ENCODE measurements around the gene FNBP1. TPM values are rescaled to one million over a fixed set of nuclear protein-coding genes. Genes with fewer than 3 reads are reported as not detected.

Gene FNBP1
- total and polyA plus RNA-seq, 2 donors (not counting 1 experiment from before 2014, with no cell fraction given) = 20.8 to 44.3 TPM

DNA sequence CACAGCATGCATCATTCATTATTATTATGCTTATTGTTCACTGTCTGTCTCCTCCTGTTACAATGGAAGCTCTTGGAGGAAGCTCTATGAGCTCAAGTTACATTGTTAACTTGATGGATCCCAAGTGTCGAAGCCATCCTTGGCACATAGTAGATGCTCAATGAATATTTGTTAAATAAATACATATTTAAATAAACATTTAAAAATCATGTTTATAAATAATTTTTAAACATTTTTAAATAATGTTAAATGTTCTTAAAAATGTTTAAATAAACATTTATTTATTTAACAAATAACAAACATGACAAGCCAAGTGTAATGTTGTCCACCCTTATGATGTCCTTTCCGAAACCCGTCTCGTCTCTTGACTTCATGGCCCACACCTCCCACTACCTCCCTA, 138.3 kb downstream of the FNBP1 start:
- Histone ChIP-seq H3K9me3 (ENCODE audit: control insufficient read depth, insufficient read depth, low read depth, low read length) (no peaks in the 10 kb centered on the region), H4K20me1 (ENCODE audit: control insufficient read depth, extremely low read depth, insufficient read depth, low read length) (no peaks in the 10 kb centered on the region), H3K4me1 (ENCODE audit: control insufficient read depth, extremely low read depth, insufficient read depth, low read length) (peaks cover 3% of the 10 kb centered on the region), H3K27ac (ENCODE audit: insufficient read depth, low read length) (no peak overlapping the region), H3K4me2 (ENCODE audit: extremely low read depth, insufficient read depth, low read length) (no peak overlapping the region), H3K27me3 (ENCODE audit: control insufficient read depth, insufficient read depth, low read length) (no peaks in the 10 kb centered on the region), H2AFZ (ENCODE audit: low read length) (no peak overlapping the region), H3K4me3 (replicated peaks in 1 of 4; ENCODE audit: control extremely low read depth in 1 of 4, insufficient read depth in 1 of 4, low read depth in 3 of 4, low read length in 4 of 4) (no peak overlapping the region), H3K79me2 (ENCODE audit: control insufficient read depth, insufficient read depth, low read length) (no peaks in the 10 kb centered on the region), H3K9ac (ENCODE audit: insufficient read depth, low read length) (no peak overlapping the region), H3K36me3 (ENCODE audit: control insufficient read depth, insufficient read depth, low read length) (peaks cover 5% of the 10 kb centered on the region)
- TF ChIP-seq, protein P1, sequence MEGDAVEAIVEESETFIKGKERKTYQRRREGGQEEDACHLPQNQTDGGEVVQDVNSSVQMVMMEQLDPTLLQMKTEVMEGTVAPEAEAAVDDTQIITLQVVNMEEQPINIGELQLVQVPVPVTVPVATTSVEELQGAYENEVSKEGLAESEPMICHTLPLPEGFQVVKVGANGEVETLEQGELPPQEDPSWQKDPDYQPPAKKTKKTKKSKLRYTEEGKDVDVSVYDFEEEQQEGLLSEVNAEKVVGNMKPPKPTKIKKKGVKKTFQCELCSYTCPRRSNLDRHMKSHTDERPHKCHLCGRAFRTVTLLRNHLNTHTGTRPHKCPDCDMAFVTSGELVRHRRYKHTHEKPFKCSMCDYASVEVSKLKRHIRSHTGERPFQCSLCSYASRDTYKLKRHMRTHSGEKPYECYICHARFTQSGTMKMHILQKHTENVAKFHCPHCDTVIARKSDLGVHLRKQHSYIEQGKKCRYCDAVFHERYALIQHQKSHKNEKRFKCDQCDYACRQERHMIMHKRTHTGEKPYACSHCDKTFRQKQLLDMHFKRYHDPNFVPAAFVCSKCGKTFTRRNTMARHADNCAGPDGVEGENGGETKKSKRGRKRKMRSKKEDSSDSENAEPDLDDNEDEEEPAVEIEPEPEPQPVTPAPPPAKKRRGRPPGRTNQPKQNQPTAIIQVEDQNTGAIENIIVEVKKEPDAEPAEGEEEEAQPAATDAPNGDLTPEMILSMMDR (conservative IDR thresholded peaks at IDR 0.05 in 1 of 2, IDR thresholded peaks at IDR 0.05 in 1 of 2; ENCODE audit: low read depth in 1 of 2, low read length in 2 of 2) = no peak
- no peak for TF ChIP-seq EZH2 (IDR thresholded peaks at IDR 0.05; ENCODE audit: low read length, missing control alignments)
- no peak for DNase-seq (ENCODE audit: low read depth in 2 of 2)

DNA sequence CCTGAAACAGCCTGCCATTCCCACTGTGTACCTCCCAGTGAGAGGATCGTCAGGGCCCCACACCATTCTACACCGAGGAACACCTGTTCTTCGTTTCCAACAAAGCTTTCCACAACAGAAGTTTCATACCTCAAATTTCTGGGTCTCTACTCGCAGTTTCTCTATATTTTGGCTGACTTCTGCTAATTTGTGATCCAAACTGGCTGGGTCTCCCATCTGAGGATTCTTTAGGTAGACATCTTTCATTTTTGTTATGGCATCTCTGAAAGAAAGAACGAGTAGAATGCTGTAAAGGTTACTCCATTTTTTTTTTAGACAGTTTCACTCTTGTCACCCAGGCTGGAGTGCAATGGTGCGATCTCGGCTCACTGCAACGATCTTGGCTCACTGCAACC, 140.3 kb downstream of the FNBP1 start:
- peaks cover 3% of the 10 kb centered on the region for H3K4me1 ChIP-seq (ENCODE audit: control insufficient read depth, extremely low read depth, insufficient read depth, low read length)
- H3K9me3 ChIP-seq (ENCODE audit: control insufficient read depth, insufficient read depth, low read depth, low read length) = no peaks in the 10 kb centered on the region
- H4K20me1 ChIP-seq (ENCODE audit: control insufficient read depth, extremely low read depth, insufficient read depth, low read length) = no peaks in the 10 kb centered on the region
- H3K9ac ChIP-seq (ENCODE audit: insufficient read depth, low read length) = no peak overlapping the region
- no peak overlapping the region for H3K27ac ChIP-seq (ENCODE audit: insufficient read depth, low read length)
- TF ChIP-seq EZH2 (IDR thresholded peaks at IDR 0.05; ENCODE audit: low read length, missing control alignments) = no peak
- TF ChIP-seq, protein P1 (conservative IDR thresholded peaks at IDR 0.05 in 1 of 2, IDR thresholded peaks at IDR 0.05 in 1 of 2; ENCODE audit: low read depth in 1 of 2, low read length in 2 of 2) = no peak
- DNase-seq (ENCODE audit: low read depth in 2 of 2) = no peak
- H3K36me3 ChIP-seq (ENCODE audit: control insufficient read depth, insufficient read depth, low read length) = peaks cover 5% of the 10 kb centered on the region
- H2AFZ ChIP-seq (ENCODE audit: low read length) = no peak overlapping the region
- no peak overlapping the region for H3K4me3 ChIP-seq (replicated peaks in 1 of 4; ENCODE audit: control extremely low read depth in 1 of 4, insufficient read depth in 1 of 4, low read depth in 3 of 4, low read length in 4 of 4)
- H3K4me2 ChIP-seq (ENCODE audit: extremely low read depth, insufficient read depth, low read length) = no peak overlapping the region
- H3K27me3 ChIP-seq (ENCODE audit: control insufficient read depth, insufficient read depth, low read length) = no peaks in the 10 kb centered on the region
- no peaks in the 10 kb centered on the region for H3K79me2 ChIP-seq (ENCODE audit: control insufficient read depth, insufficient read depth, low read length)

DNA sequence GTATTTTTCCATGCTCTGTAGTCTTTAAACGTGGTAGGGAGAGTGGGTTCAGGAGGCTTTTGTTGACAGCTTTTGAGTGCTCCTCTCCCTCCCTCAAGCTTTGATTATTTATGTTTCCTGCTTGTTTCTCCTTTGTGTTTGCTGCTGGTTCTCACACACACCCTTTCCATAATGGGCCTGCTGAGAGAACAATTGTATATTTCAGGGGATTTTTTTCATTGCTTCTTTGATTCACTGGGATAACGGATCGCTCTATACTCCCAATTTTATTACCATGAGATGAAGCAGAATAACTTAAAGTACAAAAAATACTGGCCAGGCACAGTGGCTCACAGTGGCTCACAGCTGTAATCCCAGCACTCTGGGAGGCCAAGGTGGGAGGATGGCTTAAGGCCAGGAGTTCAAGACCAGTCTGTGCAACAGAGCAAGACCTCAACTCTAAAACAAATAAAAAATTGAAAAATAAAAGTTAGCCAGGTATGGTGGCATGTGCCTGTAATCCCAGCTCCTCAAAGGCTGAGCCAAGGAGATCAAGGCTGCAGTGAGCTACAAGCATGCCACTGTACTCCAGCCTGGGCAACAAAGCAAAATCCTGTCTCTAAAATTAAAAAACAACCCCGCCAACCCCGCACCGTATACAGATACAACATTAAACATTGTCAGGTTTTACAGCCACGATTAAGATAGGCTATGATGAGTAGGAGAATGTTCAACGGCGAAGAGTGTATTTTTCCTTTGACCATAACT, 140.8 kb downstream of the FNBP1 start:
- Histone ChIP-seq H3K27me3 (ENCODE audit: control insufficient read depth, insufficient read depth, low read length) (no peaks in the 10 kb centered on the region), H3K4me2 (ENCODE audit: extremely low read depth, insufficient read depth, low read length) (no peak overlapping the region), H4K20me1 (ENCODE audit: control insufficient read depth, extremely low read depth, insufficient read depth, low read length) (no peaks in the 10 kb centered on the region), H3K9me3 (ENCODE audit: control insufficient read depth, insufficient read depth, low read depth, low read length) (no peaks in the 10 kb centered on the region), H3K4me1 (ENCODE audit: control insufficient read depth, extremely low read depth, insufficient read depth, low read length) (no peaks in the 10 kb centered on the region), H3K36me3 (ENCODE audit: control insufficient read depth, insufficient read depth, low read length) (peaks cover 5% of the 10 kb centered on the region), H3K79me2 (ENCODE audit: control insufficient read depth, insufficient read depth, low read length) (no peaks in the 10 kb centered on the region), H2AFZ (ENCODE audit: low read length) (no peak overlapping the region), H3K9ac (ENCODE audit: insufficient read depth, low read length) (no peak overlapping the region), H3K27ac (ENCODE audit: insufficient read depth, low read length) (no peak overlapping the region), H3K4me3 (replicated peaks in 1 of 4; ENCODE audit: control extremely low read depth in 1 of 4, insufficient read depth in 1 of 4, low read depth in 3 of 4, low read length in 4 of 4) (no peak overlapping the region)
- DNase-seq (ENCODE audit: low read depth in 2 of 2) = no peak
- TF ChIP-seq EZH2 (IDR thresholded peaks at IDR 0.05; ENCODE audit: low read length, missing control alignments) = no peak
- TF ChIP-seq, protein P1 (conservative IDR thresholded peaks at IDR 0.05 in 1 of 2, IDR thresholded peaks at IDR 0.05 in 1 of 2; ENCODE audit: low read depth in 1 of 2, low read length in 2 of 2) = no peak

Measured in fibroblast of lung (primary cell).